ENCODE measurements around the gene FOCAD. TPM values are rescaled to one million over a fixed set of nuclear protein-coding genes. Genes with fewer than 3 reads are reported as not detected.

FOCAD gene
- total RNA-seq, 1 experiment from 2014 or later, result 40.7 TPM

- Histone ChIP-seq H3K4me1 (ENCODE audit: control insufficient read depth in 1 of 2, insufficient read depth in 2 of 2, low read length in 2 of 2) (no peaks in the 10 kb centered on the region), H3K9me2 (ENCODE audit: insufficient read depth) (no peaks in the 10 kb centered on the region), H3K4me2 (ENCODE audit: low read length) (no peak overlapping the region), H2AFZ (ENCODE audit: low read depth, low read length, poor library complexity, severe bottlenecking) (no peak overlapping the region), H3K36me3 (ENCODE audit: control insufficient read depth in 1 of 2, insufficient read depth in 2 of 2, low read length in 2 of 2) (no peaks in the 10 kb centered on the region), H3K9me3 (ENCODE audit: control insufficient read depth in 1 of 2, insufficient read depth in 1 of 2, low read depth in 1 of 2, low read length in 2 of 2) (no peaks in the 10 kb centered on the region), H3K27me3 (ENCODE audit: insufficient read depth, low read length) (no peaks in the 10 kb centered on the region), H3K9ac (ENCODE audit: low read length) (no peak overlapping the region), H4K20me1 (ENCODE audit: insufficient read depth) (no peaks in the 10 kb centered on the region), H3K79me2 (ENCODE audit: insufficient read depth, low read length) (no peaks in the 10 kb centered on the region), H3K27ac (ENCODE audit: low read depth, low read length) (no peak overlapping the region), H3K4me3 (replicated peaks in 1 of 2; ENCODE audit: low read depth in 1 of 2, low read length in 2 of 2) (no peak overlapping the region)
- no peak for TF ChIP-seq EZH2phosphoT487 (IDR thresholded peaks at IDR 0.05; ENCODE audit: borderline replicate concordance)
- no peak for TF ChIP-seq CBX3 (IDR thresholded peaks at IDR 0.05; ENCODE audit: low read depth)
- no peak for TF ChIP-seq SIN3A (IDR thresholded peaks at IDR 0.05; ENCODE audit: low read depth)
- TF ChIP-seq ELF1 (IDR thresholded peaks at IDR 0.05; ENCODE audit: borderline replicate concordance, low read depth), result no peak
- TF ChIP-seq POLR2AphosphoS5 (IDR thresholded peaks at IDR 0.05; ENCODE audit: low read depth, low read length), result no peak
- no peak for TF ChIP-seq SP1 (IDR thresholded peaks at IDR 0.05; ENCODE audit: low read depth)
- no peak for TF ChIP-seq EGR1 (IDR thresholded peaks at IDR 0.05; ENCODE audit: low read depth)
- TF ChIP-seq, protein P1, sequence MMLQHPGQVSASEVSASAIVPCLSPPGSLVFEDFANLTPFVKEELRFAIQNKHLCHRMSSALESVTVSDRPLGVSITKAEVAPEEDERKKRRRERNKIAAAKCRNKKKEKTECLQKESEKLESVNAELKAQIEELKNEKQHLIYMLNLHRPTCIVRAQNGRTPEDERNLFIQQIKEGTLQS (IDR thresholded peaks at IDR 0.05), result no peak
- no peak for TF ChIP-seq FOSL1 (IDR thresholded peaks at IDR 0.05; ENCODE audit: low read depth)
- TF ChIP-seq, protein P2, sequence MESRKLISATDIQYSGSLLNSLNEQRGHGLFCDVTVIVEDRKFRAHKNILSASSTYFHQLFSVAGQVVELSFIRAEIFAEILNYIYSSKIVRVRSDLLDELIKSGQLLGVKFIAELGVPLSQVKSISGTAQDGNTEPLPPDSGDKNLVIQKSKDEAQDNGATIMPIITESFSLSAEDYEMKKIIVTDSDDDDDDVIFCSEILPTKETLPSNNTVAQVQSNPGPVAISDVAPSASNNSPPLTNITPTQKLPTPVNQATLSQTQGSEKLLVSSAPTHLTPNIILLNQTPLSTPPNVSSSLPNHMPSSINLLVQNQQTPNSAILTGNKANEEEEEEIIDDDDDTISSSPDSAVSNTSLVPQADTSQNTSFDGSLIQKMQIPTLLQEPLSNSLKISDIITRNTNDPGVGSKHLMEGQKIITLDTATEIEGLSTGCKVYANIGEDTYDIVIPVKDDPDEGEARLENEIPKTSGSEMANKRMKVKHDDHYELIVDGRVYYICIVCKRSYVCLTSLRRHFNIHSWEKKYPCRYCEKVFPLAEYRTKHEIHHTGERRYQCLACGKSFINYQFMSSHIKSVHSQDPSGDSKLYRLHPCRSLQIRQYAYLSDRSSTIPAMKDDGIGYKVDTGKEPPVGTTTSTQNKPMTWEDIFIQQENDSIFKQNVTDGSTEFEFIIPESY (IDR thresholded peaks at IDR 0.05; ENCODE audit: extremely low read depth, insufficient replicate concordance, low read length), result no peak
- no peak for TF ChIP-seq JUND (IDR thresholded peaks at IDR 0.05)
- no peak for TF ChIP-seq CEBPB (IDR thresholded peaks at IDR 0.05; ENCODE audit: low read depth)
- TF ChIP-seq ZFX (IDR thresholded peaks at IDR 0.05), result no peak
- no peak for TF ChIP-seq YY1 (IDR thresholded peaks at IDR 0.05; ENCODE audit: extremely low read depth, insufficient replicate concordance, low read depth, low read length)
- TF ChIP-seq REST (IDR thresholded peaks at IDR 0.05; ENCODE audit: low read depth), result no peak
- no peak for TF ChIP-seq SRF (IDR thresholded peaks at IDR 0.05; ENCODE audit: low read depth)
- TF ChIP-seq RAD21 (IDR thresholded peaks at IDR 0.05; ENCODE audit: low read depth), result no peak
- TF ChIP-seq EZH2 (IDR thresholded peaks at IDR 0.05), result no peak
- no peak for TF ChIP-seq POLR2A (IDR thresholded peaks at IDR 0.05; ENCODE audit: borderline replicate concordance, extremely low read depth, insufficient read depth, insufficient read length)
- ATAC-seq (no peak), DNase-seq (ENCODE audit: low read depth, low spot score) (no peak)
- intact Hi-C loops (cut with micrococcal nuclease), result no loop called here
- POLR2A ChIA-PET, result no interaction called here
- CTCF ChIA-PET, result interaction anchor here (1.4 kb wide), 1 partner anchor 56 kb away, joined by 3 read pairs; no protein-coding TSS in a partner anchor
- RAD21 ChIA-PET (ENCODE audit: low non-redundant PET in 1 of 2, low total read pairs in 2 of 2, uncharacterized antibody in 2 of 2, unreplicated experiment in 2 of 2), result no interaction called here
- no TSS peak for BruUV-seq (replicated peaks)
Observed at GRCh38 chr9:20997503-20998076, 313.5 kb downstream of the FOCAD start.

Data from HCT116 (cell line).